HAP-1 (cell line): ENCODE data around the gene CTDP1.
"Not testable (repeated sequence)": the region's sequence is repeated elsewhere in the genome, so short reads cannot be mapped to it uniquely, and the experiment has no call there.

ENCODE experiments used
- DNase-seq, 2 experiments: peaks; one replicate each; pipeline ENCODE4 v3.0.0-alpha.2; 2016 to 2020; ENCODE audit warnings: low spot score in 2 of 2
- H3K27me3 ChIP-seq: fragments of 250-450 bp; sonication (Bioruptor Pico); 2 replicates; pipeline ENCODE4 v1.5.1; 2020; ENCODE audit warnings: low read depth, mild to moderate bottlenecking, moderate library complexity
- H3K36me3 ChIP-seq: fragments of 250-450 bp; sonication (Bioruptor Pico); replicated peaks from 2 replicates; pipeline ENCODE4 v1.5.1; 2020; ENCODE audit warnings: mild to moderate bottlenecking
- H3K4me1 ChIP-seq: fragments of 250-450 bp; sonication (Bioruptor Pico); 2 replicates; pipeline ENCODE4 v1.5.1; 2020; ENCODE audit warnings: mild to moderate bottlenecking
- H3K4me3 ChIP-seq: fragments of 250-450 bp; sonication (Bioruptor Pico); 2 replicates; pipeline ENCODE4 v1.5.1; 2020; ENCODE audit warnings: mild to moderate bottlenecking, moderate library complexity
- H3K9me3 ChIP-seq: fragments of 250-450 bp; sonication (Bioruptor Pico); 2 replicates; pipeline ENCODE4 v1.5.1; 2020; ENCODE audit warnings: mild to moderate bottlenecking, moderate library complexity
- in situ Hi-C: fragments of 300-500 bp; cut with MboI; formaldehyde crosslinking; loops from 3 replicates; pipeline ENCODE4 v1.14.3; 2020; ENCODE audit warnings: low sequenced_read_pairs, inconsistent platforms, mixed read lengths

CTDP1 gene

GRCh38 chr18:79707671-79708070, 28.1 kb downstream of the CTDP1 start:
- DNase-seq = no peak
- H3K4me1 ChIP-seq = no peaks in the 10 kb centered on the region
- in situ Hi-C loops = no loop called here
- H3K27me3 ChIP-seq = no peaks in the 10 kb centered on the region
- no peak overlapping the region for H3K4me3 ChIP-seq
- peaks cover 28% of the 10 kb centered on the region for H3K36me3 ChIP-seq
- H3K9me3 ChIP-seq = no peaks in the 10 kb centered on the region

- Histone ChIP-seq H3K9me3 (no peaks in the 10 kb centered on the region), H3K27me3 (no peaks in the 10 kb centered on the region), H3K36me3 (peaks cover 28% of the 10 kb centered on the region), H3K4me3 (no peak overlapping the region), H3K4me1 (no peaks in the 10 kb centered on the region)
- in situ Hi-C loops = no loop called here
- DNase-seq = no peak
Measured at GRCh38 chr18:79708412-79708811, 28.8 kb downstream of the CTDP1 start.

DNA sequence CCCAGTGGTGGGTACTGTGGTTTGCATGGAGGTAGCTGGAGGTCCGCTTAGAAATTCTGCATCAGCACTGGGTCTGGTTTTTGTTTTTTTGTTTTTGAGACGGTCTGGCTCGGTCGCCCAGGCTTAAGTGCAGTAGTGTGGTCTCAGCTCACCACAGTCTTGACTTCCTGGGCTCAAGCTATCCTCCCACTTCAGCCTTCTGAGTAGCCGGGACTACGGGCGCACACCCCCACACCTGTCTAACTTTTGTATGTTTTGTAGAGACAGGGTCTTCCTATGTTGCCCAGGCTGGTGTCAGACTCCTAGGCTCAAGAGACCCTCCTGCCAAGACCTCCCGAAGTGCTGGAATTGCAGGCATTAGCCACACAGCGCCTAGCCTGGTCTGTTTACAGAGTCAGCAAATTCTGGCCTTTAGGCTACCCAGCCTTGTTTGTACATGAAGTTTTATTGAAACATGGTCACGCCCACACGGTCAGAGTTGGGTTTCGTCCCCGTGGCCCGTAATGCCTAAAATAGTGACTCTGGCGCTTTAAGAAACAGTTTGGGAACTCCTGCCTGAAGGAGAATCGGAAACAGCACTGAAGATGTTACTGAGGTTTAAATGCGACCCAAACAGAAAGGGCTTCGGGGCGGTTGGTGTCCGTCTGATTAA, 32.7 kb downstream of the CTDP1 start:
- in situ Hi-C loops = no loop called here
- H3K27me3 ChIP-seq = no peaks in the 10 kb centered on the region
- no peaks in the 10 kb centered on the region for H3K4me1 ChIP-seq
- no peak for DNase-seq
- no peaks in the 10 kb centered on the region for H3K9me3 ChIP-seq
- H3K4me3 ChIP-seq = no peak overlapping the region
- H3K36me3 ChIP-seq = peaks cover 13% of the 10 kb centered on the region; the same call in 1 of the 2 replicates

GRCh38 chr18:79713341-79713740, 33.7 kb downstream of the CTDP1 start:
- no peaks in the 10 kb centered on the region for H3K9me3 ChIP-seq
- H3K27me3 ChIP-seq = no peaks in the 10 kb centered on the region
- no peaks in the 10 kb centered on the region for H3K4me1 ChIP-seq
- peaks cover 5% of the 10 kb centered on the region; the same call in 1 of the 2 replicates for H3K36me3 ChIP-seq
- in situ Hi-C loops = no loop called here
- H3K4me3 ChIP-seq = no peak overlapping the region
- DNase-seq = no peak

- in situ Hi-C loops = no loop called here
- Histone ChIP-seq H3K4me3 (no peak overlapping the region), H3K9me3 (no peaks in the 10 kb centered on the region), H3K36me3 (no peaks in the 10 kb centered on the region), H3K4me1 (no peaks in the 10 kb centered on the region), H3K27me3 (no peaks in the 10 kb centered on the region)
- DNase-seq = no peak
Measured at GRCh38 chr18:79714531-79715240, 35.1 kb downstream of the CTDP1 start.

DNA sequence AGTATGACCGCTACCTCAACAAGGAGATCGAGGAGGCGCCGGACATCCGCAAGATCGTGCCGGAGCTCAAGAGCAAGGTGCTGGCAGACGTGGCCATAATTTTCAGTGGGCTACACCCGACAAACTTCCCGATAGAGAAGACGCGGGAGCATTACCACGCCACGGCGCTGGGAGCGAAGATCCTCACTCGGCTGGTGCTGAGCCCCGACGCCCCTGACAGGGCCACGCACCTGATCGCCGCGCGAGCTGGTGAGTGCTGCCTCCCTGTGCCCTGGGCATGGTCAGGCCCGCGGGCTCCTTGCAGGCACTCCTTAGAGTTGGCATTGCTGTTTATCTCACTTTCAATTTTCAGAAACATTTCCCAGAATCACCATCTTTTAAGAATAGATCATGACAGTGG, 35.7 kb downstream of the CTDP1 start:
- no peak for DNase-seq
- H3K9me3 ChIP-seq = no peaks in the 10 kb centered on the region
- no peaks in the 10 kb centered on the region for H3K4me1 ChIP-seq
- H3K27me3 ChIP-seq = no peaks in the 10 kb centered on the region
- no peak overlapping the region for H3K4me3 ChIP-seq
- no peaks in the 10 kb centered on the region for H3K36me3 ChIP-seq
- in situ Hi-C loops = no loop called here

- no peaks in the 10 kb centered on the region for H3K9me3 ChIP-seq
- H3K4me3 ChIP-seq = no peak overlapping the region
- no peak for DNase-seq
- 0 out of 2 replicates have a peak, but pooled peaks cover 2% of the 10 kb centered on the region for H3K36me3 ChIP-seq
- H3K4me1 ChIP-seq = no peaks in the 10 kb centered on the region
- in situ Hi-C loops = no loop called here
- H3K27me3 ChIP-seq = no peaks in the 10 kb centered on the region
Measured at GRCh38 chr18:79717059-79717458, 37.5 kb downstream of the CTDP1 start.

DNA sequence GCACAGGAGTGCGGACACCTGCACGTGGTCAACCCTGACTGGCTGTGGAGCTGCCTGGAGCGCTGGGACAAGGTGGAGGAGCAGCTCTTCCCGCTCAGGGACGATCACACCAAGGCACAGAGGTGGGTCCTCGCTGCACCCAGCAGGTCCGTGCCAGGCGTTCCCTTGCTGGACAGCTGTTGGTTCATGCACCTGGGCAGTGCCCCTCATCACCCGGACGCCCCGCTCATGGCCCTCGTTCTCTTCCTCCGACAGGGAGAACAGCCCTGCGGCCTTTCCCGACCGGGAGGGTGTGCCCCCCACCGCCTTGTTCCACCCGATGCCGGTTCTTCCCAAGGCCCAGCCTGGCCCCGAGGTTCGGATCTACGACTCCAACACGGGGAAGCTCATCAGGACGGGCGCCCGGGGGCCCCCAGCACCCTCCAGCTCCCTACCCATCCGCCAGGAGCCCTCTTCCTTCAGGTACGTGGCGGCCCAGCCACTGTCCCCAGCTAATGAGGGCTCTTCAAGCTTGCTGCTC, 38.0 kb downstream of the CTDP1 start:
- Histone ChIP-seq H3K27me3 (no peaks in the 10 kb centered on the region), H3K36me3 (0 out of 2 replicates have a peak, but pooled peaks cover 2% of the 10 kb centered on the region), H3K4me3 (no peak overlapping the region), H3K9me3 (no peaks in the 10 kb centered on the region), H3K4me1 (no peaks in the 10 kb centered on the region)
- no peak for DNase-seq
- in situ Hi-C loops = no loop called here

GRCh38 chr18:79718126-79718525, 38.5 kb downstream of the CTDP1 start:
- Histone ChIP-seq H3K9me3 (no peaks in the 10 kb centered on the region), H3K4me1 (no peaks in the 10 kb centered on the region), H3K27me3 (no peaks in the 10 kb centered on the region), H3K4me3 (no peak overlapping the region), H3K36me3 (0 out of 2 replicates have a peak, but pooled peaks cover 2% of the 10 kb centered on the region)
- DNase-seq = no peak
- in situ Hi-C loops = no loop called here

GRCh38 chr18:79718878-79719477, 39.4 kb downstream of the CTDP1 start:
- Histone ChIP-seq H3K4me3 (no peak overlapping the region), H3K36me3 (0 out of 2 replicates have a peak, but pooled peaks cover 2% of the 10 kb centered on the region), H3K9me3 (no peaks in the 10 kb centered on the region), H3K4me1 (no peaks in the 10 kb centered on the region), H3K27me3 (no peaks in the 10 kb centered on the region)
- no peak for DNase-seq
- in situ Hi-C loops = no loop called here

- in situ Hi-C loops, H3K36me3 ChIP-seq, H3K27me3 ChIP-seq, H3K4me3 ChIP-seq, DNase-seq, H3K9me3 ChIP-seq, H3K4me1 ChIP-seq: not testable (repeated sequence)
Measured at GRCh38 chr18:79719478-79720358, 40.1 kb downstream of the CTDP1 start.

DNA sequence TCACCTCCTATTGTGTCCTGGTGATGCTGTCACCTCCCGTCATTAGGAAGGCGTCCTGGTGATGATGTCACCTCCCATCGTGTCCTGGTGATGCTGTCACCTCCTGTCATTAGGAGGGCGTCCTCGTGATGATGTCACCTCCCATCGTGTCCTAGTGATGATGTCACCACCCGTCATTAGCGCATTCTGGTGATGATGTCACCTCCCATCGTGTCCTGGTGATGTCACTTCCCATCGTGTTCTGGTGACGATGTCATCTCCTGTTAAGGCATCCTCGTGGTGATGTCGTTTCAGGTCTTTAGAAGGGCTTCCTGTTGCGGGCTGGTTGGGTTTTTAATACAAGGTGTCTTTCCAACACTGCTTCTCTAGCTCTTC, 40.7 kb downstream of the CTDP1 start:
- Histone ChIP-seq H3K4me3 (no peak overlapping the region), H3K27me3 (no peaks in the 10 kb centered on the region), H3K9me3 (no peaks in the 10 kb centered on the region), H3K4me1 (no peaks in the 10 kb centered on the region), H3K36me3 (0 out of 2 replicates have a peak, but pooled peaks cover 4% of the 10 kb centered on the region)
- in situ Hi-C loops = no loop called here
- DNase-seq = no peak

DNA sequence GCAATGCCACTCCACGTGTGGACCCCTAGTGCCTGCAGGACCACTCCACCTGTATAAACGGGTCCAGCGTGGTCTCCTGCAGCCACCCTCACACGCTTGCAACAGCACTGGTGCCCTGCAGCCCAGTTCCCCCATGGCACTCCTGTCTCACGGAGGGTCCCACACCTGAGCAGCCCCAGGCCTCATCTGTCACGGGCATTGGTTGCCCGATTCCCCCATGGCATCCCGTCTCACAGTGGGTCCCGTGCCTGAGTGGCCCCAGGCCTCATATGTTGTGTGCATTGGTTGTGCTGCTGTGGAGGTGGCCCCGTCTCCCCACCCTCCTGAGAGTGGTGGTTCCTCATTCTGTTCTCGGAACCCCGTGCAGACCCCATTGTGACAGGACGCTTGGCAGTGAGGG, 43.4 kb downstream of the CTDP1 start:
- H3K36me3 ChIP-seq = 0 out of 2 replicates have a peak, but pooled peaks cover 10% of the 10 kb centered on the region

More for the DNA sequence above, 43.4 kb downstream of the CTDP1 start:
- DNase-seq = no peak
- Histone ChIP-seq H3K4me3 (no peak overlapping the region), H3K4me1 (no peaks in the 10 kb centered on the region), H3K27me3 (no peaks in the 10 kb centered on the region), H3K9me3 (no peaks in the 10 kb centered on the region)
- in situ Hi-C loops = no loop called here
